NCI-H2227 (cell line): Measurements from ENCODE around the gene AMOT.

Experiments used
- DNase-seq: peaks from one replicate; lab custom pipeline; 2025; ENCODE audit not compliant: unreplicated experiment; lab: John Stamatoyannopoulos, UW

Gene AMOT

GRCh38 chrX:112800971-112801775, 39.5 kb downstream of the AMOT start:
- DNase-seq = no peak

- no peak for DNase-seq
These were observed 41.2 kb downstream of the AMOT start for GRCh38 chrX:112799425-112799824.

GRCh38 chrX:112798736-112799135, 41.9 kb downstream of the AMOT start:
- DNase-seq = no peak

- no peak for DNase-seq
These were observed 50.7 kb downstream of the AMOT start for GRCh38 chrX:112789931-112790330.

GRCh38 chrX:112786076-112786475, 54.6 kb downstream of the AMOT start:
- DNase-seq = no peak

GRCh38 chrX:112785344-112785743, 55.3 kb downstream of the AMOT start:
- DNase-seq = no peak

- DNase-seq = no peak
These were observed 55.9 kb downstream of the AMOT start for GRCh38 chrX:112784692-112785091.

- no peak for DNase-seq
These were observed 61.5 kb downstream of the AMOT start for GRCh38 chrX:112779139-112779538.

GRCh38 chrX:112774651-112775293, 65.9 kb downstream of the AMOT start:
- peak; percentile 16 for DNase-seq

- no peak for DNase-seq
These were observed 66.5 kb downstream of the AMOT start for GRCh38 chrX:112774142-112774541.

GRCh38 chrX:112769034-112769433, 71.6 kb downstream of the AMOT start:
- no peak for DNase-seq

GRCh38 chrX:112768563-112768962, 72.1 kb downstream of the AMOT start:
- DNase-seq = no peak

GRCh38 chrX:112766774-112767173, 73.9 kb downstream of the AMOT start:
- no peak for DNase-seq

GRCh38 chrX:112761242-112762207, 79.1 kb downstream of the AMOT start:
- DNase-seq = no peak

GRCh38 chrX:112760697-112761096, 79.9 kb downstream of the AMOT start:
- DNase-seq = no peak

- DNase-seq = no peak
These were observed 80.7 kb downstream of the AMOT start for GRCh38 chrX:112759966-112760365.

- DNase-seq = no peak
These were observed 81.1 kb downstream of the AMOT start for GRCh38 chrX:112759512-112759911.

GRCh38 chrX:112757946-112758345, 82.7 kb downstream of the AMOT start:
- DNase-seq = no peak

GRCh38 chrX:112753116-112753515, 87.5 kb downstream of the AMOT start:
- DNase-seq = no peak

- no peak for DNase-seq
These were observed 89.6 kb downstream of the AMOT start for GRCh38 chrX:112751076-112751475.

GRCh38 chrX:112746812-112747595, 93.6 kb downstream of the AMOT start:
- DNase-seq = no peak
